Fibroblast of peridontal ligament (primary cell): ENCODE measurements around the gene SMG9.
"Not testable (repeated sequence)": the region's sequence is repeated elsewhere in the genome, so short reads cannot be mapped to it uniquely, and the experiment has no call there.

ENCODE experiments used
- DNase-seq: peaks from one replicate; pipeline ENCODE4 v3.0.0-alpha.2; 2010; ENCODE audit errors: extremely low read depth

SMG9 gene

DNA sequence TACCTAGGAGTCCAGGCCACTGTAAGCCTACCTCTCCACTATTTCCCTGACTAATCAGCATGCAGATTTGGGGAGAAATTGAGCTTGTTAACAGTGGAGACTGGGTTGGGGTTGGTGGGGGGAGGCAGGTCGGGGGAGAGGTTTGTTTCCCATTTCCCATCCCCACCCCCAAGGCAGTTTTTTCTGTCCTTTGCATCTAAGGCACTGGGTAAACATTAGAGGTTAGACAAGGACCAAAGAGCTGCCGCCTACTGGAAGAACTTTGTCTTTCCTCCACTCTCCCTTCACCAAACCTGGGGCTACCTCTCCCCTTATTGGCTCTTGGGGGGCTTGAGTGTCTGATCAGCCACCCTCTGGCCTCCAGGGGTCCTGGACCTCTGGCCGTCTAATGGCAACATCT lies 25.1 kb upstream of the SMG9 start:
- DNase-seq, result no peak

DNA sequence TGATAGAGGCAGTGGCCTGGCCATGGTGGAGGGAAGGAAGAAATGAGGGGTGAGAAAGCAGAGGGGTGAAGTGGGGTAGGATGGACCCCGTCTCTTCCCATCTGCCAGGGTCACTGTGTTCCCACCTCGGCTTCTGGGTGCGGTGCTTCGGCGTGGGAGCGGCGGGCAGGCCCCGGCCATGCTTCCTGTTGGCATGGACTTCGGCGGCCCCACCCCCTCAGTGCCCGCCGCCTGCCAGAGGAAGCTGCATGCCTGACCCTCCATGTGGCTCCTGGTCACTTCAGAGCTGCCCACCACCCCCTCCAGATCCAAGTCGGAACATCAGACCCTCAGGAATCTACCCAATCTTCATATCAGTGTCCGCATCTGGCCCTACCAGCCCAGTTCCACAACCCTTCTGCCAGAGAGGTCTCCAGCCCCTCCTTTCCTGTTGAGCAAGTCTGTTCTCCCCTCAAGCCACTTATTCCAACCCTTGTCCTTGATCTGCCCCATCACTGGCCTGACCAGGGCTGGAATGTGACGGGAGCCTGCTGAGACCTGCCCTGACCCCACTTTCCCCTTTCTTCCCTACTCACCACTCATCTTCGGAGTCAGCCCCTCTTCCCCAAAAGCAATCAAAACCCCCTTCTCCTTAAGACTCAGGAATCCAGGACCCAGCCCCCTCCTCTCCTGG lies 24.5 kb upstream of the SMG9 start:
- no peak for DNase-seq

- no peak for DNase-seq
Observed at GRCh38 chr19:43778651-43779050, 23.9 kb upstream of the SMG9 start.

DNA sequence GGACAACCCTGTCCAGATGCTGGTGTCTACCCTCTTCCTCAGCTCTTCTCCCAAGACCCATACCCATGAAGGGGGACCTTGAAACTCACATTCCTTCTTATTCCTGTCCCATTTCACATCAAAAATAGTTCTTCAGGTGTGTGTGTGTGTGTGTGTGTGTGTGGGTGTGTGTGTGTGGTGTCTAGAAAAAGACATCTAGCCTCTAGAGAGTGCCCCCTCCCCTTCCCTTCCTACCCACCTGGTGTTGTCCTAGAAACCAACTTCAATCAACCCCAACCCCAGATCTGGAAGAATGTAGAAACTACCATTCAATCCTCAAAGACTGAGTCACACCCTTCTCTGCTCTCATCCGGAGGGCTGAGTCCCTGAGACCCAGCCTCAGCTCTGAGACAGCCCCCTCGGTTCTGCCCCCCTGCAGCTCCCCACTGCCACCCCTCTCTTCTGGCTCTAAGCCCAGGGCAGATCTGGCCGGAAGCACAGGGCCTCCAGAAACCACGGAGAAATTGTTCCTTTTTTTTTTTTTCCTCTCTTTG lies 22.5 kb upstream of the SMG9 start:
- DNase-seq, result no peak

DNA sequence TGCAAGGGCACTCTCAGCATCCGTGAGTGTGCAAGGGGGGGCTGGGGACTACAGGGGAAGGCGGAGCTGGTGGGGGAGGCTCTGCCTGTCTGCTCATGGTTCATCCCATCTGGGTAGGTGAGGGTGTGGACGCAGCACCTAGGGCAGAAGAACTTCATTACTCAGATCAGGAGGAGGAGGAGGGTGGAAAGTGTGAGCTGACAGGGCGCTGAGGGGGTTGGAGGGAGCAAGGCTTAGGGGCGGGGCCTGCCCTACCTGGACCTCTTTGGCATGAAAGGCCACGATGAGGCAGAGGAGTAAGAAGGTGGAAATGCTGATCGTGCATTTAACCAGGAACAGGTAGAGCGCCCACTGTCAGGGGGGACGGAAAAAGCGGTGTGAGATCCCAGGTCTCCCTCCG lies 21.5 kb upstream of the SMG9 start:
- no peak for DNase-seq

- no peak for DNase-seq
Observed at GRCh38 chr19:43775299-43775890, 20.6 kb upstream of the SMG9 start.

GRCh38 chr19:43774940-43775258 lies 20.1 kb upstream of the SMG9 start:
- DNase-seq, result not testable (repeated sequence)

DNA sequence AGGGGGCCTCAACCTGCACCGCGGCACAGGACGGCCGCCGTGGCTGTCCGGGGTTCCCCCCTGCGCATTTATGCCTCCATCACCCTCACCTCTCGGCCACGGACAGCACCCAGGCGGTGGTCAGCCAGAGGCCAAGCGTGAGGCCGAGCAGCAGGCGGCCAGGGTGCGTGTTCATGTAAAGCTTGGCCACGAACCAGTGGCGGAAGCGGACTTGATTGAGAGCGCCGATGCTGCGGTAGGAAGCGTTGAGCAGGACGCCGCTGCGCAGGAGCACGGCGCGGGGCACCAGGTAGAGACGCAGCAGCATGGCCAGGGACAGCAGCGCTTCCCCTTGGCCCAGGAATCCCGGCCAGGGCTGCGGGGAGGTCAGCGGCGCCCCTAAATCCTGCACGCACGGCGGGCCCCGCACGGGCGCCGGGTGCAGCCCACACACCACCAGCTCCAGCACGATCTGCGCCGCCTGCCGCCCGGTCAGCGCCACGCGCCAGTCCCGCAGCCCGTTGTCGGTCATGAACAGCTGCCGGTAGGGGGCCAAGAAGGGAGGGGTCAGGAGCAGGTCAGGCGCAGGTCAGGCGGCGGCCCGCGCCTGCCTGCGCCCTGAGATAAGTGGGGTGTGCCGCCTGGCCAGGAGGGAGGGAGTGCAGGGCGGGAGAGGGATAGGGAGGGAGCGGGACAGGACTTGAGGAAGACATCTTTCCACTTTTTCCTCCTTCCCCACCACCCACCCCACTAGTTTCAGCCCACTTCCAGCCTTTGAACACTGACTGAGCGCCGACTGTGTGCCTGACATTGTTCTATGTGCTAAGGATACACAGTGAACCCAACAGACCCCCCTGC lies 19.6 kb upstream of the SMG9 start:
- peak; percentile 48 for DNase-seq

- DNase-seq, result no peak
Observed at GRCh38 chr19:43773725-43774102, 19.0 kb upstream of the SMG9 start.

GRCh38 chr19:43769256-43769655 lies 14.5 kb upstream of the SMG9 start:
- no peak for DNase-seq

- DNase-seq, result peak; percentile 56
Observed at GRCh38 chr19:43768273-43769050, 13.7 kb upstream of the SMG9 start.

- no peak for DNase-seq
Observed at GRCh38 chr19:43767818-43768217, 13.1 kb upstream of the SMG9 start.

DNA sequence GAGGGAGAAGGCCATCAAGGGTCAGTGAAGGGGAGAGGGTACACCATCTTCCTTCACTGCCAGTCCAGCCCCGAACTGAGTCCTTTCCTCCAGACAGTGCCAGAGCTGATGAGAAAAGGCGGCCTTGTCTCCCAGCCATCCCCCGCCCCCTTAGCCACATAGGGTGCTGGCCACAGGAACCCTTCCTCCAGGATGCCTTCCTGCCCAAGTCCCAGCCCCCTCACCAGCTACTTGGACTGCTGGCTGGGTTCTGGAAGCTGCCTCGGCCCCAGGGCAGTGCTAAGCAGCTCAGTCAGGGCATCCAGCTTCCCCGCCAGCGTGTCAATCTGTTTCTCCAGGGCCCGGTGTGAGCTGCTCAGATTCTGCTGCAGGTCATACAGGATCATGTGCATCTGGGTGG lies 12.6 kb upstream of the SMG9 start:
- no peak for DNase-seq

GRCh38 chr19:43766755-43767043 lies 11.9 kb upstream of the SMG9 start:
- DNase-seq, result no peak

DNA sequence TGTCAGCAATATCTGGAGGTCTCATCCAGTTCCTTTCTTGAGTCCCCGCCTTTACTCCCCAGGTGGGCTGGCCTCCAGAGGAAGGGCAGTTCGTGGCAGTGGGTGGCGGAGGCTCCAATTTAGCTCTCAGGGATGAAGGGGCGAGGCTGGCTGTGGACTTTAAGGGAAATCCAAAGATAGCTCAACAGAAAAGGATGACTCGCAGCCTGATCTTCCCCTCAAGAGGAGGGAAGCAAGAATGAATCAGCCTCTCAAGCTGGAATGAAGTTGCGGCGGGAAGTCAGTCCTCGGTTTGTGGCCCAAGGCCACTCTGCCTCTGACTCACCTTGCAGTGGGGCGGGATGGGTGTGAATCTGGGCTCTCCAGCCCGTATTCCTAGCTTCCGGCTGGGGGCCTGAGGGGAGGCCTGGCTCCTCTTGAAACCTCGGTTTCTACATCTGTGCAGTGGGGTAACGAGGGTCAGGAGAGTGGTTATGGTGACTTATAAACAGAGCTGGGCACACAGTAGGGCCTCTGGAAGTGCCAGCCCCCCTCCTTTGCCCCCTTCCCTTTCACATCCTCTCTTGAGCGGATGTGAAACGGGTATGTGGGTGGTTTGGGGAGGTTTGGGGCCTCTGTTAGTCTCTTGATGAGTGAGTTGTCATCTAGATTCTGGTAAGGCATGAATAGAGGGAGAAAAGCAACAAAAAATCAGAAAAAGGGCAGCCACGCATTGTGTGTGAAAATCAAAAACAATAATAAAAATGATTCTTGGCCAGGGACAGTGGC lies 10.5 kb upstream of the SMG9 start:
- DNase-seq, result peak; percentile 91

DNA sequence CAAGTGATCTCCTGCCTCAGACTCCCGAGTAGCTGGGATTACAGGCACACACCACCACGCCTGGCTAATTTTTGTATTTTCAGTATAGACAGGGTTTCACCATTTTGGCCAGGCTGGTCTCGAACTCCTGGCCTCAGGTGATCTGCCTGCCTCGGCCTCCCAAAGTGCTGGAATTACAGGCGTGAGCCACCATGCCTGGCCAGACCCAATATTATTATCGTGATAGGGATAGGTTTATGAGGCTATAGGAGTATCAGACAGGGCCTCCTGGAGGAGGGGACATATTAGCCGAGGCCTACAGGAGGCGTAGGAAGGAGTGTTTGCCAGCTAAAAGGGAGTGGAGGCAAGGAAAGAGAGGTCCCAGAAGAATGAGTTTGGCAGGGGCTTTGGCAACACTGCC lies 9.9 kb upstream of the SMG9 start:
- DNase-seq, result not testable (repeated sequence)

- DNase-seq, result no peak
Observed at GRCh38 chr19:43763473-43763939, 8.7 kb upstream of the SMG9 start.

DNA sequence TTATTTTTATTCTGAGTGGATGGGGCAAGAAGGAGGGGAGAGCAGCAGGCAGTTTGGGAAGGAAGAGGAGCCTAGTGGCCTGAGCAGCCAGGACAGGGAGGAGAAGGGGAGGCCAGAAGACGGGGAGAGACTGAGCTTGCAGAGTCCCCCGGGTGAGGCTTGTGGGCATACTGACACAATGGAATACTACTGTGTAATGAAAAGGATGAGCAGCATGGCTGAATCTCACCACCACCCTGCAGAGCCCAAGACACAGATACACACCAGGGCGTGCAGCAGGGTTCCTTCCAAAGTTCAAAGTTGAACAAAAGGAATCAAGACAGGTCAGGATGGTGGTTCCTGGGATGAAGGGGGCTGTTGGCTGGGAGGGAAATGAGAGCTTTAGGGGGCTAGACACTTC lies 8.1 kb upstream of the SMG9 start:
- DNase-seq, result no peak

GRCh38 chr19:43760941-43761340 lies 6.2 kb upstream of the SMG9 start:
- no peak for DNase-seq

DNA sequence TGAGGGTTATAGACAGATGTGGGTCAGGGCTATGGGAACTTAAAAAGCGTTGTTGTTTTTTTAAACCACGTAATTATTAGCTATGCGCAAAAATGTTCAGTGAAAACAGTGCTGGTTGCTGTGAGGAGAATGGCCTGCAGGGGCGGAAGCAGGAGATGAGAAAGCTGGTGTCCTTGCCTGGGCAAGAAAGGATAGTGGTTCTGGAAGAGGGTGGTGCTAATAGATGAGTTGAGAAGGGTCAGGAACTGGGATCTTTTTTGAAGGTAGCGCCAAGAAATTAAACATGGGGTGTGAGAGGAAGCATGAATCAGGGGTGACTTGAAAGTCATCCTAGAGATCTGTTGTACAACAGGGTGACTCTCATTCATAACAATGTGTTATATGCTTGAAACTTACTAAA lies 4.8 kb upstream of the SMG9 start:
- peak; percentile 60 for DNase-seq

GRCh38 chr19:43755256-43755801 lies 567 bp upstream of the SMG9 start:
- peak; percentile 67 for DNase-seq

GRCh38 chr19:43754253-43754502 lies 584 bp downstream of the SMG9 start:
- peak; percentile 19 for DNase-seq
